22Rv1 (cell line): ENCODE measurements around the gene NR2F1-AS1.

ENCODE experiments used
- H3K27ac ChIP-seq: fragments of 450-650 bp; 2 replicates; pipeline ENCODE4 v1.5.1; 2017
- ZFX ChIP-seq: fragments of 450-650 bp; IDR thresholded peaks from 2 replicates; pipeline ENCODE4 v1.6.1; 2017; ENCODE audit warnings: antibody characterized with exemption, borderline replicate concordance
- TF ChIP-seq, protein P1 (sequence below): fragments of 450-650 bp; IDR thresholded peaks from 2 replicates; pipeline ENCODE4 v1.5.1; 2017; ENCODE audit warnings: mild to moderate bottlenecking

NR2F1-AS1 gene

DNA sequence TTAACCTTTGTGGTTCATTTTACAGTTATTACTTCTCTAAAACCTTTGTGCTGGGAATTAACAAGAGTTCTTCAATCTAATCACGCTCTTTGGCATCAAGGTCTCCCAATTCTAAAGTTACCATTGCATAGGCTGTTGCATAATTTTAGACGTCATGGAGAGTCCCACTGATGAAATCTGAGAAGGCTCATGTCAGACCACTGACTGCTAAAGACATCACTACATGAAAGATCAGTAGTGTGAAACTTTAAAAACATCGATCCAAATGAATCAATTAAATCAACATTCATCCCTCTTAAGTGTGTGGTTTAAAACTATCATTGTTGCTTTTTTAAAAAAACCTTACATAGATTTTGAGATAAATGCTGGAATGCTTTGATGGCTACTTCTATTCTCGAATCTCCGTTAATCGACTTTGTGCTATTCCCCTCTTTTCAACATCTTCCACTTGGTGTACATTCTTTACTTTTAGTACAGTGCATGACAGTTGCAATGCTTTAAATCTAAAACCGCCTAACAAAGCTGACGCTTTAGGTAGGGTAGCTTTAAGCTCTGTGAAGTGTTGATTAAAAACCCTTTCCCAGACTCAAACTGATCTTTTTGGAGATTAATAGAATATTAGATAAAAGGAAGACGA is 35.6 kb upstream of the NR2F1-AS1 start:
- no peak for TF ChIP-seq ZFX
- TF ChIP-seq, protein P1, sequence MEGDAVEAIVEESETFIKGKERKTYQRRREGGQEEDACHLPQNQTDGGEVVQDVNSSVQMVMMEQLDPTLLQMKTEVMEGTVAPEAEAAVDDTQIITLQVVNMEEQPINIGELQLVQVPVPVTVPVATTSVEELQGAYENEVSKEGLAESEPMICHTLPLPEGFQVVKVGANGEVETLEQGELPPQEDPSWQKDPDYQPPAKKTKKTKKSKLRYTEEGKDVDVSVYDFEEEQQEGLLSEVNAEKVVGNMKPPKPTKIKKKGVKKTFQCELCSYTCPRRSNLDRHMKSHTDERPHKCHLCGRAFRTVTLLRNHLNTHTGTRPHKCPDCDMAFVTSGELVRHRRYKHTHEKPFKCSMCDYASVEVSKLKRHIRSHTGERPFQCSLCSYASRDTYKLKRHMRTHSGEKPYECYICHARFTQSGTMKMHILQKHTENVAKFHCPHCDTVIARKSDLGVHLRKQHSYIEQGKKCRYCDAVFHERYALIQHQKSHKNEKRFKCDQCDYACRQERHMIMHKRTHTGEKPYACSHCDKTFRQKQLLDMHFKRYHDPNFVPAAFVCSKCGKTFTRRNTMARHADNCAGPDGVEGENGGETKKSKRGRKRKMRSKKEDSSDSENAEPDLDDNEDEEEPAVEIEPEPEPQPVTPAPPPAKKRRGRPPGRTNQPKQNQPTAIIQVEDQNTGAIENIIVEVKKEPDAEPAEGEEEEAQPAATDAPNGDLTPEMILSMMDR: no peak
- H3K27ac ChIP-seq: no peak overlapping the region

DNA sequence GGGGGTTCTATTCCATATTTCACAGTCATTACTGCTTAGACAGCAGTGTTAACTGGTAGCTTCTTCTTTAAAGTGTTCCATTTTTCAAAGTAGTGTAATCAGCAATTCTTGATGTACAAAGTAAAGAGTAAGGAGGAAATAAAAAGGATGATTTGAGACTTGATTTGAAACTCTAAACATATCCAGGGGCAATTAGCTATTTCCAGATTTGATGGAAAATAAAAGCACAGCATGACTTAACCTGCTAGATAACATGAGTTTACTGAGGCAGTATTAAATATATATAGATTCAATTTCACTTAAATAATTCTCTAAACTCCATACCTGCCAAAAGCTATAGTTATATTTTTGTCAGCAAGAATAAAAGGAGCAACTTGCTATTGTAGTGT is 31.8 kb upstream of the NR2F1-AS1 start:
- TF ChIP-seq, protein P1: no peak
- no peak for TF ChIP-seq ZFX
- H3K27ac ChIP-seq: no peak overlapping the region

DNA sequence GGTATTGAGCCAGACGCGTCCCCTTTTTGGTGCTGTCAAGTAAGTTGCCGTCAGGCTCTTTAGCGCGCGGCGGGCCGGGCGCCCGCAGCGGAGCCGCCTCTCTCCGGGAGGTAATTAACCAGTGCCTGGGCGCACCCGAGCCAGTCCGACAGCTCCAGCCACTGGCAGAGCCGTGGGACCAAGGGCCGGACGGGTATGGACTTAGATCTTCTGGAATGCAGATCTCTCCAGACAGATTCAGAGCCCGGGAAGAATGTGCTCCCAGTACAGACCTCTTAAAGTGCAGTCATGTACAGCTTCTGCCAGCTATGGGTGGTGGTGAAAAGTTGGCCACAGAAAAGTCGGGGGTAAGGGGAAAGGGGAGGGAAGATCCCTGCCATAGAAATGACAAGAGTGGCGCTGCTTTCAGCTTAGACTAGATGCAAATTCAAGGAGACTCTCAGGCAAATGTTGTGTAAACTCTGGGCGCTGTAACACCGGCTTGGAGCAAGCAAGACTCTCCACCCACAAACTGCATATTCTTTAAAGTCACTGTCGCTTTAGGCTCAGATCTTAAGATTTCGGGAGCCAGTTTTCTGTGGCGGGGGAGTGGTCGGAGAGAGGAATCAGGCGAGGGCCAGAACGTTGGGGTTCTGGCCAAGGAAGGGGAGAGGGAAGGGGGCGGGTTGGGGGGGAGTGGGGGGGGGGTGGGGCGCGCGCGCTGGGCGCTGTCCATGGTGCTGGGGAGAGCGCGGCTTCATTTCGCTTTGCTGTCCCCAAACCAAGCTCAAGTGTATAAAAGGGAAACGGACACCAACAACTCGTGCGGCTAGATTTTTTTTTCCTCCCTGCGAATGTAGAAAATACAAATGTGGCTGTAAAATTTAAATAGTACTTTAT is 31.2 kb upstream of the NR2F1-AS1 start:
- no peak overlapping the region; the same call in 1 of the 2 replicates for H3K27ac ChIP-seq

DNA sequence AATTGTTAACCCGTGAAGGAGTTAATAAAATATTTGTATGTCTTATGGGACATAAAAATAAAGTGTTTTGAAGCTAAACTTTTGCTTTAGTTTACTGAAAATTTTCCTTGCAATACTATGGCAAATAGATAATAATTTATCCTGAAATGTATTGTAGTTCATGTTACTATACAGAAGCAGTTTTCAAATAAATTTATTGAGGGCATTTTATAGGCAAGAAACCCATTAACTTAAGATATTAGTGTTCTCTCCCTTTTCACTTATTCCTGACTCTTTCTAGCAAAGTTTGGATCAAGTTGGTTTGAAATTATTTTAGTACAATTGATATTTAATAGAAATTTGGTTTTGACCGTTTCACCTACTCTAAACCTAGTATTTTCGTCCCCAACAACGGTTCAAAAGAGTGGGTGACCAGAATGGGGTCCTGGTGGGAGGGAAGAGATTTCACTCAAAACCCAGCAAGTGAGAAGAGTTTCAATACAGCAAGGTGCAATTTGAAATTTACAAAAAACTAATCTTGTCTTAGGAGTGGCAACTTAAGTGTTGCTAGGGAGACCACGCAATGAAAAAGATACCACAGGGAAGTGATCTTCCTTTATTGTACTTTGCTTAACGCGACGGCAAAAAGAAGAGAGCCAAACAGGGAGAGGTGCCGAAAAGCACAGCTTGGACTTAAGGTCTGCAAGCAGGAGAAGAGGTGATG is 30.4 kb upstream of the NR2F1-AS1 start:
- TF ChIP-seq, protein P1: no peak
- no peak for TF ChIP-seq ZFX
- H3K27ac ChIP-seq: no peak overlapping the region

More for the DNA sequence above, 31.2 kb upstream of the NR2F1-AS1 start:
- TF ChIP-seq ZFX: no peak
- TF ChIP-seq, protein P1: no peak

DNA sequence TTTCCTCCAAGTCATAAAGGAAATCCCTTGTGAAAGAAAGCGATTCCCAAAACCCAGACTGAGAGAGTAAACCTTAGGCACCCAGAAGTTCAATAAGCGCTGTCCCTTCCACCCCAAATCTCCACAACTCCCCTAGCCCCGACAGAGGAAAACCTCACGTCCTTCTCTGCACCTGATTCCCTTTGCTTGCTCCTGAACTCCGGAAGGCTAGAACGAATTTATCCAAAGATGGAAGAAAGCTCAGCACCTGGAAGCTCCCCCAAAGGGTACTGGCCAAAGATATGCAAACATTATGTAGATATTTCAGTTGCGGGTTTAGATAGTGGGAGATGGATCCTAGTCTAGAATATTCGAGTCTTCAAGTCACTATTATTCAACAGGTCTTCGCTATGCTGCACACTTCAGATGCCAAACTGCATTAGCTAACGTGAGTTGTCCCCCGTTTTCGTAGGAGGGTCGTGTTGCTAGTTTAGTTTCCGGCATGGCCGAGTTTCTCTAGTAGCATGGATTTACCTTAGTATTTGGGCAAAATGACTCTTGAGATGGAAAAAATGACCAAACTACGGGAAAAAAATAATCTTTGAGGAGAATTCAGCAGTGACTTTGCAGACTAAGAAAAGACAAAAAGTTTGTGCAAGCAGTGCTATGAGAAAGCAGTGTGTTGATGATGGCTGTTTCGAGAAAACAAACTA is 29.7 kb upstream of the NR2F1-AS1 start:
- TF ChIP-seq, protein P1: no peak
- TF ChIP-seq ZFX: no peak
- no peak overlapping the region for H3K27ac ChIP-seq

DNA sequence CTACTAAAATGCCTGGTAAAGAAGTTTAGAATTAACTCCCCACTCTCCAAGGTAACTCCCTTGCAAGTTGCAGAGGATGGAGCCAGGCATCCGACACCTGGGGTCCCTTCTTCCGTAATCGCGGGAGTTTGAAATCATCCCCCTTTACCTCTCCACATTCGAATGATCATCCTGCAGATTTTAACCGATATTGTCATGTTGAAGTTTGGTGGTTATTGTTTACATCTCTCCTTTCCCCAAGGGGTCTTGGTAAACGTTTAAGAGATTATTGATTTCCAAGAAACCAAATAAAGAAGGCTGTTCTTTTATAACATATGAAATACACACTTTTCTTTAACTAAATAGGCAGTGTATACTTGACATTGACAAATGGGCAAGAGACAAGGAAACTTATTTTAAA is 28.7 kb upstream of the NR2F1-AS1 start:
- no peak overlapping the region for H3K27ac ChIP-seq
- TF ChIP-seq, protein P1: no peak
- TF ChIP-seq ZFX: no peak
